Suprapubic skin (tissue), 3 donors: ENCODE measurements around the gene EYS.

Experiments used
- POLR2A ChIP-seq, 2 donors: fragments of 450-650 bp; IDR thresholded peaks; one replicate each; pipeline ENCODE4 v1.6.1; 2017; ENCODE audit warnings: antibody characterized with exemption in 2 of 2, mild to moderate bottlenecking in 2 of 2, moderate library complexity in 2 of 2
- TF ChIP-seq, protein P1 (sequence below), 2 donors: fragments of 200-600 bp in 1 of 2; fragments of 450-650 bp in 1 of 2; sonication (generic) in 1 of 2; IDR thresholded peaks; one replicate each; pipeline ENCODE4 v1.5.1; 2016 to 2019; ENCODE audit warnings: antibody characterized with exemption in 2 of 2, mild to moderate bottlenecking in 1 of 2, moderate library complexity in 1 of 2

DNA sequence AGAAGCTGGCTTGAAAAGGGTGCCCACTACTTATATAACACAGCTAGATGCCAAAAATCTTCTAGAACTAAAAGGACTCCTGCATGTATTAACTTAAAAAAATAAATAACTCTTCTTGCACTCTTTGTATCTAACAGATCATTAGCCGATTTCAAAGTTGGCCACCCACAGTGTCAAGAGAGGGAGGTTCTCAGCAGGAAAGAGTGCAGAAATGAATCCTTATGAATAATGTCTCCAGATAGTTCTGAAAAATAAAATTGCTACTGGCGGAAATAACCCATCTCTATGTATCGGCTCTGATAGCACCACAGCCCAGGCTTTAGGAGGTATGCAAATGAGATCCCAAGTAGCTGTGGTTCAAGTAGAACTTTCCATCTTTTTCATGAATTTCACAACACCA, 1838.7 kb downstream of the EYS start:
- TF ChIP-seq, protein P1, sequence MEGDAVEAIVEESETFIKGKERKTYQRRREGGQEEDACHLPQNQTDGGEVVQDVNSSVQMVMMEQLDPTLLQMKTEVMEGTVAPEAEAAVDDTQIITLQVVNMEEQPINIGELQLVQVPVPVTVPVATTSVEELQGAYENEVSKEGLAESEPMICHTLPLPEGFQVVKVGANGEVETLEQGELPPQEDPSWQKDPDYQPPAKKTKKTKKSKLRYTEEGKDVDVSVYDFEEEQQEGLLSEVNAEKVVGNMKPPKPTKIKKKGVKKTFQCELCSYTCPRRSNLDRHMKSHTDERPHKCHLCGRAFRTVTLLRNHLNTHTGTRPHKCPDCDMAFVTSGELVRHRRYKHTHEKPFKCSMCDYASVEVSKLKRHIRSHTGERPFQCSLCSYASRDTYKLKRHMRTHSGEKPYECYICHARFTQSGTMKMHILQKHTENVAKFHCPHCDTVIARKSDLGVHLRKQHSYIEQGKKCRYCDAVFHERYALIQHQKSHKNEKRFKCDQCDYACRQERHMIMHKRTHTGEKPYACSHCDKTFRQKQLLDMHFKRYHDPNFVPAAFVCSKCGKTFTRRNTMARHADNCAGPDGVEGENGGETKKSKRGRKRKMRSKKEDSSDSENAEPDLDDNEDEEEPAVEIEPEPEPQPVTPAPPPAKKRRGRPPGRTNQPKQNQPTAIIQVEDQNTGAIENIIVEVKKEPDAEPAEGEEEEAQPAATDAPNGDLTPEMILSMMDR (IDR thresholded peaks at IDR 0.05), result no peak
- no peak for TF ChIP-seq POLR2A (IDR thresholded peaks at IDR 0.05)
